ENCODE data around the gene FAM200B.

- TF ChIP-seq CTCF (conservative IDR thresholded peaks at IDR 0.05; ENCODE audit: low read length) (no peak), EZH2phosphoT487 (IDR thresholded peaks at IDR 0.05; ENCODE audit: borderline replicate concordance) (no peak)
Measured at GRCh38 chr4:15667006-15667405, 14.6 kb upstream of the FAM200B start.

Data from Loucy (cell line).